ENCODE measurements around the gene ASXL2.
"Not testable (repeated sequence)": the region's sequence is repeated elsewhere in the genome, so short reads cannot be mapped to it uniquely, and the experiment has no call there.

Gene ASXL2

DNA sequence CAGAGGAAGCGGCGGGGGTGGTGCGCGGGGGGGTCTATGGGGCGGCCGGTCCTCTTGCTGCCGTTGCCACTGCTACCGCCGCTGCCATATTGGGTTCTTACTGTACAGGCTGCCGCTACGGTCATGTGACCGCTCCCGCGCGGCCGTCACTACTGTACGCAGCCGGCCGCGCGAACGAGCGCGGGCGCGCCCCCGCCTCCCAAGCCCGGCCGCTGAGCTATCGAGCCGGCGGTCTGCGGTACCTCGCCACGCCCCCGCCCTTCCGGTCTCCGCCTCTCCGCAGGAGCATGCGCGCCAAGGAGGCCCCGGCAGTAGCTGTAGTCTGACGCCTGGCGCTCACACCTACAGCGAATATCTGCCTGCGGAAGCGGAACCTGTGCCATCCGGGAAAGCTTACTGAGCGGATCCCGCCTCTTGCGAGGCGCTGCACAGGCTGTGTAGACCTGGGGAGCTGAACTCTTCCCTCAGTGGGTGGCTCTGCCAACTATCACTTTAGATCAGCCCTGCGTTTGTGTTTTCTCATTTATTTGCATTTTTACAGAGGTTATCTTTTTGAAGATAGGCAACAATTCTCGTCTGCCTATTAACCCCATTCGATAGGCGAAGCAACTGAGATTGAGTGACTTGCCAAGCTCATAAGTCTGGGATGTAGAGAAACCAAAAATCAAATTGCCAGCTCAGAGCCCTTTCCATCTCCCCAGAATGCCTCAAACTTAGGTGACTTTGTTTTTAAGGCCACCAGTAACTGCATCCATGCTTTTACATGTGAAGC, at the start of gene ASXL2:
TSS of gene ASXL2 (minus strand) at position 127 of the 772 bp plus-strand sequence. CDS start 265 bp downstream, outside the sequence.
- DNase-seq (ENCODE audit: low read depth, low spot score) = peak; percentile 90

DNA sequence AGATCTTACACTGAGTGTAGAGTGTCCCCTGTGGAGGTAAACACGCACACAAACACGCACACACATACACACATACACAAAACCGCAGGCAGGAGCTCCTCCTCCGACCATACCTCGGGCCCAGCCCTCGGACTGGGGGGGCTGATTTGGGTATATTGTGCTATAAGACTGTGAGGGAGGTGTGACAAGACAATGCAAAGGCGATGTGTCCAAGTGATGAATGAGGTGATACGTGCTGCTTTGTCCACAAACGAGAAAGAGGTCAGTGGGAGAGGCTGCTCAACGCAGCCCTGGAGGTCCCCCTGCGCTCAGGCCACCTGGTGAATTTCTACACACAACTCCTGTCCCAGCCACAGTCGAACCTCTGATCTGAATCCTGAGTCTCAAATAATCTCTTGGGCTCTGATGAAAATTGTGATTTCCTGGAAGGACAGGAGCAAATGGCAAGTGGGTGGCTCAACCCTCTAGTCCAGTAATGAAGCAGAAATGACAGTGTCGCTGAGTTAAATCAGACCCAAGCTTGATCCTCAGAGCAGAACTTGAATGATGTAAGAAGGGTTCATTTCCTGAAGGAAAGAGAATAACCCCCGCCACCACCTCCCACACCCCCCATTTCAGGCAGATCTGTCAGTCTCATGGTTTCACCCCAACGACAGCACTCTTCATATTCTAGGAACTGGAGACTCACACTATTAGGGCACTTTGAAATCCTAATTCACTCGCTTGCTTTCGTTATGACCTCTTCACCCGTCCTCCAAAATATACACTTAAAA, 48.9 kb upstream of the ASXL2 start:
- no peak for DNase-seq (ENCODE audit: low read depth, low spot score)

- DNase-seq (ENCODE audit: low read depth, low spot score) = no peak
Measured at GRCh38 chr2:25922501-25922900, 44.2 kb upstream of the ASXL2 start.

DNA sequence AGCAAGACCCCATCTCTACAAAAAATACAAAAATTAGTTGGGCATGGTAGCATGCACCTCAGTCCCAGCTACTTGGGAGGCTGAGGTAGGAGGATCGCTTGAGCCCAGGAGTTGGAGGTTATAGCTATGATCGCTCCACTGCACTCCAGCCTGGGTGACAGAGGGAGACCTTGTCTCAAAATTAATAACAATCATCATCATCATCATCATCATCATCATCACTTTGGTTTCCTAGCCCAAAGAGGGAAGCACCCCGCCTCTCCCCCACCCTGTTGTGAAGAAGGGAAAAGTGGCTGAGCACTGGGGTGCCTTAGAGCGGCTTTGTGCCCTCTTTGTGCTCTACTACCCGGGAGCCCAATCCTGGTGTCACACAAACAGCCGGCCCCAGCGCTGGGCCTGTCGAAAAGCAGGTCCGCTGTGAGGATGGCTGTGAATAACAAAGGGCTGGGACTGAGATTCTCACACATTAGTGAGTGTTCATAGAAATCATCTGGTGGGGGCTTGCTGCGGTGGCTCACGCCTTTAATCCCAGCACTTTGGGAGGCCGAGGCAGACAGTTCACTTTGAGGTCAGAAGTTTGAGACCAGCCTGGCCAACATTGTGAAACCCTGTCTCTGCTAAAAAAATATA, 42.6 kb upstream of the ASXL2 start:
- no peak for DNase-seq (ENCODE audit: low read depth, low spot score)

GRCh38 chr2:25920336-25920735, 42.0 kb upstream of the ASXL2 start:
- no peak for DNase-seq (ENCODE audit: low read depth, low spot score)

DNA sequence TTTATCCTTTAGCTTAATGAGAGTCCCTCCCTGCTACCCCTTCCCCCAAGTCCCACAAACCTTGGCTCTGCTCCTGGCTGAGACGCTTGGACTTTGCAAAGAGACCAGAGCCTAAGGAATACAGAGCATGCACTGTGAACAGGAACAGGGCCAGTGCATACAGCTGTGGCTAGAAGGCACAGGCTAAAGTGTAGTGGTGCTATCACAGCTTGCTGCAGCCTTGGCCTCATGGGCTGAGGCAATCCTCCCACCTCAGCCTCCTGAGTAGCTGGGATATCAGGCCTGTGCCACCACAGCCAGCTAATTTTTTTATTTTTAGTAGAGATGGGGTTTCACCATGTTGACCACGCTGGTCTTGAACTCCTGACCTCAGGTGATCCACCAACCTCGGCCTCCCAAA, 39.5 kb upstream of the ASXL2 start:
- no peak for DNase-seq (ENCODE audit: low read depth, low spot score)

GRCh38 chr2:25917411-25917810, 39.1 kb upstream of the ASXL2 start:
- DNase-seq (ENCODE audit: low read depth, low spot score) = not testable (repeated sequence)

GRCh38 chr2:25915944-25916772, 37.9 kb upstream of the ASXL2 start:
- not testable (repeated sequence) for DNase-seq (ENCODE audit: low read depth, low spot score)

DNA sequence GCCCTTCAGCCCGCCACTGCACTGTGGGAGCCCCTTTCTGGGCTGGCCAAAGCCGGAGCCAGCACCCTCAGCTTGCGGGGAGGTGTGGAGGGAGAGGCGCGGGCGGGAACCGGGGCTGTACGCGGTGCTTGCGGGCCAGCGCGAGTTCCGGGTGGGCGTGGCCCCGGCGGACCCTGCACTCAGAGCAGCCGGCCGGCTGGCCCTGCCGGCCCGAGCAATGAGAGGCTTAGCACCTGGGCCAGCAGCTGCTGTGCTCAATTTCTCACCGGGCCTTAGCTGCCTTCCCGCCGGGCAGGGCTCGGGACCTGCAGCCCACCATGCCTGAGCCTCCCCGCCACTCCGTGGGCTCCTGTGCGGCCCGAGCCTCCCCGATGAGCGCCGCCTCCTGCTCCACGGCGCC, 37.1 kb upstream of the ASXL2 start:
- not testable (repeated sequence) for DNase-seq (ENCODE audit: low read depth, low spot score)

DNA sequence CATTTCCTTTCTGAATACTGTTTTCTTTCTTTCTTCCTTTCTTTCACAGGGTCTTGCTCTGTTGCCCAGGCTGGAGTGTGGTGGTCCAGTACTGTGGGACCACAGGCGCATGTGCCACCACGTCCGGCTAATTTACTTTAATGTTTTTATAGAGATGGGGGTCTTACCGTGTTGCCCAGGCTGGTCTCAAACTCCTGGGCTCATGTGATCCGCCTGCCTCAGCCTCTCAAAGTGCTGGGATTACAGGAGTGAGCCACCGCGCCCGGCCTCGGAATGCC, 35.3 kb upstream of the ASXL2 start:
- not testable (repeated sequence) for DNase-seq (ENCODE audit: low read depth, low spot score)

DNA sequence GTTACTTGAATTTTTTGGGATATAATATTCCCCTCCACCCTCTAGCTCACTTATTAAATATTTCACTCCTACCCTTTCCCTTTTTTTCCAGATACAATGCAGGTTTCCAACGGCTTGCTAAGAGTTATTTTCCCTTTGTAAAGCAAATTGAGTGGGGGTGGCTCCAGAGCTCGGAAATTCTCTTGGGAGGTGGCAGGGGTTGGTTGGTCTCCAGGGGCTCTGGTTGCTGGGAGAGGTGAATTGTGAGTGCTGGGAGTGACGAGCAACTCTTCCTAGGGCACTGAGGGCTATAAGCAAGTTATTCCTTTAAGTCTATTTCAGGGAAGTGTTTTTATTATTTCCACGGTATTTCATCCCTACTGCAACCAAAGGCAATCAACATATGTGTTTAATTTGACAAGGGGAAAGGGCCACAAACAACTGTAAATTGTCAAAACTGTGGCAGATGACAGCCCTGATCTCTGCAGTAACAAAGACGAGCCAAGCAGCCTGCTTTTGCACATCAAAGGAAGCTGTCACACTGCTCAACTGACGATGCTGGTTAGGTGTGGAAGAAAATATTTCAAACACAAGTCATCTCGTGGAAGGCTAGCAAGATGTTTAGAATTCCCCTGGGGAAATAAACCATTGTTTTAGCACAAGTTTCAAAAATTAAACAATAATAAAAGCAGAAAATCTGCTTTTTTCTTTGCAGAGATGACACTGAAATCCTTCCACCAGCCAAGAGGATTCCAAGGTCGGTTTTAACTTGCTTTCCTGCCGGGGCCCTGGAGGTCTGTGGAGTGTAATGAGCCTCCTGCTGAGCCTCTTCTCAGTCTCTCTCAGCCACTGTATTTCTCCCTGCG, 34.8 kb upstream of the ASXL2 start:
- peak; percentile 42 for DNase-seq (ENCODE audit: low read depth, low spot score)

DNA sequence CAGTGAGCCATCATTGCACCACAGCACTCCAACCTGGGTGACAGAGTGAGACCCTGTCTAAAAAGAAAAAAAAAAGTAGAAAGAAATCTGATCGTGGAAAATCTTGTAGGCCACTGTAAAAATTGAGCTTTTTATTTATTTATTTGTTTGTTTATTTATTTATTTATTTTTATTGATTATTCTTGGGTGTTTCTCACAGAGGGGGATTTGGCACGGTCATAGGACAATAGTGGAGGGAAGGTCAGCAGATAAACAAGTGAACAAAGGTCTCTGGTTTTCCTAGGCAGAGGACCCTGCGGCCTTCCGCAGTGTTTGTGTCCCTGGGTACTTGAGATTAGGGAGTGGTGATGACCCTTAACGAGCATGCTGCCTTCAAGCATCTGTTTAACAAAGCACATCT, 31.3 kb upstream of the ASXL2 start:
- DNase-seq (ENCODE audit: low read depth, low spot score) = not testable (repeated sequence)

GRCh38 chr2:25905126-25905525, 26.8 kb upstream of the ASXL2 start:
- DNase-seq (ENCODE audit: low read depth, low spot score) = no peak

GRCh38 chr2:25903216-25903776, 25.0 kb upstream of the ASXL2 start:
- DNase-seq (ENCODE audit: low read depth, low spot score) = no peak

- no peak for DNase-seq (ENCODE audit: low read depth, low spot score)
Measured at GRCh38 chr2:25899404-25899970, 21.2 kb upstream of the ASXL2 start.

DNA sequence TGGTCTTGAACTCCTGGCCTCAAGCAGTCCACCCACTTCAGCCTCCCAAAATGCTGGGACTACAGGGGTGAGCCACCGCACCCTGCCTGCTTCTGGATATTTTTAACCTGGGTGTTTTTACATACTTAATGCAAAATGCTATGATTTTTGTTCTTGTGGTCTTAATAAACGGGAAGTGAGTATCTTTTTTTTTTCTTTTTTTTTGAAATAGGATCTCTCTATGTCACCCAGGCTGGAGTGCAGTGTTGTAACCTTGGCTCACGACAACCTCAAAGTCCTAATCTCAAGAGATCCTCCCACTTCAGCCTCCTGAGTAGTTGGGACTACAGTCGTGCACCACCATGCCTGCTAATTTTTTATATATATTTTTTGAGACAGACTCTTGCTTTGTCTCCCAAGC, 19.2 kb upstream of the ASXL2 start:
- DNase-seq (ENCODE audit: low read depth, low spot score) = no peak

DNA sequence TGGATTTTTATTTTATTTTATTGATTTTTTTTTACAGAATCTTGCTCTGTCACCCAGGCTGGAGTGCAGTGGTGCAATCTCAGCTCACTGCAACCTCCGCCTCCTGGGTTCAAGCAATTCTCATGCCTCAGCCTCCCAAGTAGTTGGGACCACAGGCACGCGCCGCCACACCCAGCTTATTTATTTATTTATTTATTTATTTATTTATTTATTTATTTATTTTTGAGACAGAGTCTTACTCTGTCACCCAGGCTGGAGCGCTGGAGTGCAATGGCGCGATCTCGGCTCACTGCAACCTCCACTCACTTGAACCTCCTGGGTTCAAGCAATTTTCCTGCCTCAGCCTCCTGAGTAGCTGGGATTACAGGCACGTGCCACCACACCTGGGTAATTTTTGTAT, 18.0 kb upstream of the ASXL2 start:
- DNase-seq (ENCODE audit: low read depth, low spot score) = not testable (repeated sequence)

DNA sequence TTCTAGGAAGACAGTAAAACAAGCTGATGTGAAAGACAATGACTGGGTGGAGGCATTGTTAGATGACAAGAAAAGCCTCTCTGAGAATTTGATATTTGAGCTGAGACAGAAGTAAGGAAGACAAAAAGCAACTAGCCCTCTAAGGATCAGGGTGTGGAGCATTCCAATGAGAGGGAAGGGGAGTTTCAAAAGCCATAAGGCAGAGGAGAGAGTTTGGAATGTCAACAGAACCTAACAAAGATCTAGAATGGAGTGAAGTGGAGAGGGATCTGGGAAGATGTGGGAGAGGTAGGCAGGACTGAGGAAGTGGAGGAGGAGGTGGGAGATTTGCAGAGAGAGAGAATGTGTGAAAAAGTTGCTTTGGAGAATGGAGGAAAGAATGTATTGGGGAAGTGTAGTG, 17.3 kb upstream of the ASXL2 start:
- no peak for DNase-seq (ENCODE audit: low read depth, low spot score)

GRCh38 chr2:25895018-25895417, 16.7 kb upstream of the ASXL2 start:
- DNase-seq (ENCODE audit: low read depth, low spot score) = no peak

DNA sequence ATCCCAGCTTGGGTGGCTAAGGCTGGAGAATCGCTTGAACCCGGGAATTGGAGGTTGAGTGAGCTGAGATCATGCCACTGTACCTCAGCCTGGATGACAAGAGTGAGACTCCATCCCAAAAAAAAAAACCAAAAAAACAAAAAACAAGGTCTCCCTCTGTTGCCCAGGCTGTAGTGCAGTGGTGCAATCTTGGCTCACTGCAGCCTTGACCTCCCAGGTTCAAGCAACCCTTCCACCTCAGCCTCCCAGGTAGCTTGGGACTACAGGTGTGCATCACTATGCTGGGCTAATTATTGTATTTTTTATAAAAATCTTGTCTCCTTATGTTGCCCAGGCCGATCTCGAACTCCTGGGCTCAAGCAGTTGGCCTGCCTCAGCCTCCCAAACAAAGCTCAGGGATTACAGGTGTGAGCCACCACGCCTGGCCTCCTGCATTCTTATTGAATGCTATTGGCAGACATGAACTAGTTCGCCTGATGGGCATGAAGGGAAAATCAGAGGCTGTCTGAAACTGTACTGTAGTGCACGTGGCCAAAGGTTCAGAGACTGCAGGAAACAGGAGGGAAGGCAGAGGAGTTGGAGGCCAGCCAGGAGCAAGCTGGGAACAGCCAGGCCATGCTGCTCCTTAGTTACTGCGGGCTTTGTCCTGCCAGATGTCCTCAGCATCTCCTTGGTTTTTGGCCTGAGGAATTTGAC, 16.0 kb upstream of the ASXL2 start:
- no peak for DNase-seq (ENCODE audit: low read depth, low spot score)

Measured in iPS DF 19.7 (cell line).